IMR-90 (cell line): ENCODE results near the gene CAVIN1. TPM values are rescaled to one million over a fixed set of nuclear protein-coding genes. Genes with fewer than 3 reads are reported as not detected.
A peak's percentile ranks its signal among the peaks of the same experiment; 100 is the strongest.

Experiments used
- ATAC-seq: fragments of 200-7000 bp; cut with Tn5 transposase; 2 replicates; pipeline ENCODE4 v1.9.1; 2020; ENCODE audit warnings: low read depth, mild to moderate bottlenecking, moderate library complexity
- BruUV-seq: library from RNA; stranded (reverse); fragments of 400-500 nt; replicated peaks from 2 replicates; lab custom pipeline; 2021; lab: Mats Ljungman, UMichigan
- CTCF ChIA-PET: fragments of 300-600 bp; formaldehyde crosslinking; extraction: SDS; loops from one replicate; lab custom pipeline; 2021; ENCODE audit warnings: antibody characterized with exemption; lab: Yijun Ruan, JAX
- POLR2A ChIA-PET: fragments of 300-600 bp; sonication (Branson Sonifier 250); formaldehyde crosslinking; loops from one replicate; lab custom pipeline; 2022; ENCODE audit warnings: antibody characterized with exemption; ENCODE audit not compliant: unreplicated experiment; lab: Charles Lee
- DNase-seq: peaks from one replicate; pipeline ENCODE4 v3.0.0; 2013
- H2AFZ ChIP-seq: replicated peaks from 2 replicates; pipeline ENCODE3; 2013; ENCODE audit warnings: low read length, mild to moderate bottlenecking; ENCODE audit not compliant: poor library complexity
- H2AK5ac ChIP-seq: 2 replicates; pipeline ENCODE4 v1.6.1; 2013; ENCODE audit warnings: low read depth, low read length, inconsistent platforms
- H2AK9ac ChIP-seq: replicated peaks from 2 replicates; pipeline ENCODE3; 2013; ENCODE audit warnings: mild to moderate bottlenecking, low read depth, low read length, moderate library complexity; ENCODE audit not compliant: poor library complexity
- H2BK120ac ChIP-seq: 2 replicates; pipeline ENCODE4 v1.6.1; 2013; ENCODE audit warnings: low read depth, low read length, inconsistent platforms
- H2BK15ac ChIP-seq: 3 replicates; pipeline ENCODE4 v1.6.1; 2013; ENCODE audit warnings: low read depth, low read length, inconsistent platforms
- H2BK20ac ChIP-seq: 2 replicates; pipeline ENCODE4 v1.6.1; 2013; ENCODE audit warnings: low read depth, mild to moderate bottlenecking, inconsistent platforms, low read length, moderate library complexity
- H2BK5ac ChIP-seq: 2 replicates; pipeline ENCODE4 v1.6.1; 2013; ENCODE audit warnings: mild to moderate bottlenecking, low read depth, low read length, inconsistent platforms; ENCODE audit not compliant: poor library complexity, severe bottlenecking
- H3K14ac ChIP-seq: replicated peaks from 2 replicates; pipeline ENCODE4 v1.6.1; 2013; ENCODE audit warnings: low read depth, low read length, inconsistent platforms
- H3K18ac ChIP-seq: 2 replicates; pipeline ENCODE4 v1.6.1; 2013; ENCODE audit warnings: low read depth, low read length, control low read depth
- H3K23ac ChIP-seq: 2 replicates; pipeline ENCODE4 v1.6.1; 2013; ENCODE audit warnings: low read depth, low read length, inconsistent platforms
- H3K27ac ChIP-seq: 2 replicates; pipeline ENCODE4 v1.5.1; 2013; ENCODE audit warnings: mild to moderate bottlenecking, control low read depth, low read length; ENCODE audit not compliant: insufficient read depth
- H3K27me3 ChIP-seq: 2 replicates; pipeline ENCODE4 v1.6.1; 2013; ENCODE audit warnings: low read length; ENCODE audit not compliant: control insufficient read depth, insufficient read depth
- H3K36me3 ChIP-seq: 2 replicates; pipeline ENCODE4 v1.6.1; 2013; ENCODE audit warnings: low read length, mixed read lengths; ENCODE audit not compliant: control insufficient read depth, insufficient read depth
- H3K4ac ChIP-seq: 2 replicates; pipeline ENCODE4 v1.6.1; 2013; ENCODE audit warnings: low read depth, low read length, inconsistent platforms
- H3K4me1 ChIP-seq: 2 replicates; pipeline ENCODE4 v1.6.1; 2013; ENCODE audit warnings: low read length, mixed read lengths; ENCODE audit not compliant: control insufficient read depth, insufficient read depth
- H3K4me2 ChIP-seq: 2 replicates; pipeline ENCODE4 v1.6.1; 2013; ENCODE audit warnings: low read depth, mild to moderate bottlenecking, control low read depth, low read length, moderate library complexity
- H3K4me3 ChIP-seq: 2 replicates; pipeline ENCODE4 v1.5.1; 2013; ENCODE audit warnings: low read depth, mild to moderate bottlenecking, control low read depth, low read length, moderate library complexity; ENCODE audit not compliant: insufficient read depth
- H3K56ac ChIP-seq: 2 replicates; pipeline ENCODE4 v1.6.1; 2013; ENCODE audit warnings: low read length, inconsistent platforms; ENCODE audit not compliant: insufficient read depth; ENCODE audit errors: extremely low read depth
- H3K79me1 ChIP-seq, 2 experiments: 2 replicates each; pipeline ENCODE4 v1.6.1; 2013; ENCODE audit warnings: low read length in 2 of 2, inconsistent platforms in 1 of 2, low read depth in 1 of 2
- H3K9ac ChIP-seq: 2 replicates; pipeline ENCODE4 v1.6.1; 2013; ENCODE audit warnings: low read depth, low read length, control low read depth
- H3K9me1 ChIP-seq: 2 replicates; pipeline ENCODE4 v1.6.1; 2013; ENCODE audit warnings: low read length, inconsistent platforms; ENCODE audit not compliant: insufficient read depth
- H3K9me3 ChIP-seq: 2 replicates; pipeline ENCODE4 v1.6.1; 2013; ENCODE audit warnings: low read length; ENCODE audit not compliant: control insufficient read depth, insufficient read depth
- H4K20me1 ChIP-seq: 2 replicates; pipeline ENCODE4 v1.6.1; 2013; ENCODE audit warnings: low read length, inconsistent platforms; ENCODE audit not compliant: insufficient read depth
- H4K5ac ChIP-seq: 2 replicates; pipeline ENCODE4 v1.6.1; 2013; ENCODE audit warnings: mild to moderate bottlenecking, low read depth, low read length, control low read depth
- H4K8ac ChIP-seq, 2 experiments: 2 replicates each; pipeline ENCODE4 v1.6.1; 2013; ENCODE audit warnings: low read depth in 2 of 2, low read length in 2 of 2, control low read depth in 1 of 2, inconsistent platforms in 1 of 2
- H4K91ac ChIP-seq: 2 replicates; pipeline ENCODE4 v1.6.1; 2013; ENCODE audit warnings: low read depth, low read length, inconsistent platforms; ENCODE audit not compliant: insufficient read depth
- BHLHE40 ChIP-seq: fragments of 150-350 bp; IDR thresholded peaks from 2 replicates; pipeline ENCODE4 v1.6.1; 2016; ENCODE audit warnings: mild to moderate bottlenecking, low read depth, low read length
- CHD1 ChIP-seq: IDR thresholded peaks from 2 replicates; pipeline ENCODE4 v1.6.1; 2012; ENCODE audit warnings: low read depth, low read length, improper control_type of control experiment
- FOS ChIP-seq: fragments of 150-350 bp; IDR thresholded peaks from 2 replicates; pipeline ENCODE4 v1.6.1; 2016; ENCODE audit warnings: low read depth, low read length
- MAZ ChIP-seq: IDR thresholded peaks from 2 replicates; pipeline ENCODE4 v1.6.1; 2012; ENCODE audit warnings: low read depth, mild to moderate bottlenecking, low read length, improper control_type of control experiment, moderate library complexity, borderline replicate concordance
- MXI1 ChIP-seq: IDR thresholded peaks from 2 replicates; pipeline ENCODE4 v1.6.1; 2012; ENCODE audit warnings: low read depth, mild to moderate bottlenecking, low read length, moderate library complexity, borderline replicate concordance
- NFE2L2 ChIP-seq: fragments of 150-350 bp; IDR thresholded peaks from 2 replicates; pipeline ENCODE4 v1.6.1; 2016; ENCODE audit warnings: low read depth, mild to moderate bottlenecking, low read length
- POLR2A ChIP-seq: IDR thresholded peaks from 2 replicates; pipeline ENCODE4 v1.6.1; 2012; ENCODE audit warnings: mild to moderate bottlenecking, low read depth, low read length
- RAD21 ChIP-seq: IDR thresholded peaks from 2 replicates; pipeline ENCODE4 v1.6.1; 2012; ENCODE audit warnings: low read length, improper control_type of control experiment
- RCOR1 ChIP-seq: IDR thresholded peaks from 2 replicates; pipeline ENCODE4 v1.6.1; 2012; ENCODE audit warnings: mild to moderate bottlenecking, low read length, improper control_type of control experiment; ENCODE audit not compliant: insufficient replicate concordance
- SMC3 ChIP-seq: fragments of 150-350 bp; IDR thresholded peaks from 2 replicates; pipeline ENCODE4 v1.6.1; 2016; ENCODE audit warnings: low read depth, mild to moderate bottlenecking, antibody characterized with exemption, low read length, moderate library complexity
- USF2 ChIP-seq: fragments of 150-350 bp; IDR thresholded peaks from 2 replicates; pipeline ENCODE4 v1.6.1; 2017; ENCODE audit warnings: mild to moderate bottlenecking, antibody characterized with exemption, low read length, low read depth
- WGBS, 2 experiments: methylation state at CpG; one replicate each; pipeline versions ENCODE4 v1.1.5 to v1.1.7; 2013; ENCODE audit warnings: missing lambda C conversion rate in 2 of 2; ENCODE audit not compliant: insufficient read length in 1 of 2; ENCODE audit errors: extremely low coverage in 2 of 2; 5-methylcytosine and 5-hydroxymethylcytosine counted together
- dilution Hi-C: fragments of 300-500 bp; cut with HindIII; formaldehyde crosslinking; loops from one replicate; pipeline ENCODE4 v1.14.3; 2018; ENCODE audit warnings: low sequenced_read_pairs; ENCODE audit not compliant: unreplicated experiment
- in situ Hi-C: fragments of 300-500 bp; cut with MboI; formaldehyde crosslinking; loops from 3 replicates; pipeline ENCODE4 v1.14.3; 2019; ENCODE audit warnings: low sequenced_read_pairs, inconsistent platforms, mixed read lengths
- intact Hi-C: fragments of 100-400 bp; cut with micrococcal nuclease; formaldehyde crosslinking; loops from 2 replicates; pipeline ENCODE4 v1.10.0; 2022
- polyA plus RNA-seq, 3 experiments: library from polyadenylated mRNA; depleted of rRNA; stranded (reverse); fragments of >200 nt; gene quantifications; 2 replicates each; pipeline ENCODE4 v1.2.3, GENCODE V29; 2012; ENCODE audit warnings: low replicate concordance in 1 of 3
- total RNA-seq: library from RNA; depleted of rRNA; stranded (reverse); fragments of >200 nt; gene quantifications from 2 replicates; pipeline ENCODE4 v1.2.3, GENCODE V29; 2012

Gene CAVIN1
- total and polyA plus RNA-seq, 2 of the 4 experiments (the other 2 are of a cell fraction) = 491 to 556 TPM

DNA sequence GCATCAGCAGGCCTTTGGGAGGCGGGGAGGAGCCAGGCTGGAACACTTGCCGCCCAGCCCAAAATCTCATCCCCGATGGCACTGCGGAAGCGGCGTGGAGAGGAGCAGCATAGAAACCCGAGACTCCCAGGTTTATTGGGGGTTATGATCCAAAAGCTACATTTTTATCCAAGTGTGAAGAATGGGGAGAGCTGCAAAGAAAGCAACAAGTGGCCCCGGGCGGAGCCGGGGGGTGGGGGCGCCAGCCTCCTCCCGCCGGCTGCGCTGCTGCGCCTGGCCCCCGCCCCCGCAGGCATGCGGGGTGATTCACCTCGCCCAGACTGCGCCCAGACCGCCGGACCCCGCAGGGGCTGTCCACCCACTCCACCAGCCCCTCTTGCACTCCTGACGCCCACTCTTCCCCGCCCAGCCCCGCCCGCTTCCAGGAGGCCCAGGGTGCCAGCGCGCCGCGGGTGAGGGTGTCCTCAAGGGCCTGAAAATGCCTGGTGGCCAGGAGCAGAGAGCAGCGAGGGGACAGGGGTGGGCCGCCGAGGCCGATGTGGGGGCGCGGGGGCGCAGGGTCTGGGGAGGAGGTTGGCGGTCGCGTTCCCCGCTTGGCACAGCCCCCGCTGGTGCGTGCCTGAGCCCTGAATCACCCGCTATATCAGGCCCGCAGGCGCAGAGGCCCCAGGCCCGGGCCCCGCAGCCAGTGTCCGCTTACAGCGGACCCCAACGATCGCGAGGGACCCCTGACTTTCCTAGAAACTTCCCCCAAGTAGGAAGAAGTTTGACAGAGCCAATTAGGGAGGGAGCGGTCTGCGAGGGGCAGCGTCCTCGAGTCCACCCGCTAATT is 1.3 kb downstream of the CAVIN1 start:
- Histone ChIP-seq H2BK15ac (peak overlapping the region; percentile 87; the same call in 1 of the 3 replicates), H3K4me3 (peak overlapping the region; percentile 92), H3K4ac (peak overlapping the region; percentile 95), H4K5ac (peak overlapping the region; percentile 87), H3K79me1 (peaks cover 0 to 39% of the 10 kb centered on the region in 2 experiments; a peak in 2 of 4 replicates), H2BK20ac (no peak overlapping the region; the same call in 1 of the 2 replicates), H3K9ac (peak overlapping the region; percentile 99), H3K56ac (peak overlapping the region; percentile 99), H3K27ac (peak overlapping the region; percentile 97), H2AFZ (peak overlapping the region; percentile 61), H2AK5ac (peak overlapping the region; percentile 99), H3K36me3 (peaks cover 9% of the 10 kb centered on the region), H2AK9ac (peak overlapping the region; percentile 96), H4K8ac (peak overlapping the region; percentile 86 to 95), H3K18ac (peak overlapping the region; percentile 92), H3K9me1 (peaks cover 4% of the 10 kb centered on the region; the same call in 1 of the 2 replicates), H3K9me3 (no peaks in the 10 kb centered on the region), H4K91ac (peak overlapping the region; percentile 93), H2BK120ac (peak overlapping the region; percentile 82), H3K14ac (peak overlapping the region; percentile 100), H3K23ac (peak overlapping the region; percentile 100), H2BK5ac (peak overlapping the region; percentile 97), H3K4me2 (peak overlapping the region; percentile 98), H3K27me3 (no peaks in the 10 kb centered on the region), H3K4me1 (peaks cover 24% of the 10 kb centered on the region), H4K20me1 (peaks cover 62% of the 10 kb centered on the region)
- 0% methylated on average over 7 of the region's 59 CpGs; no CpG with 5 or more reads in 1 of the 2 experiments for WGBS, 2 experiments
- ChIA-PET CTCF (interaction anchor here (0.6 to 1.0 kb wide), 2 partner anchors 35 to 96 kb away, joined by 3 to 4 read pairs; no protein-coding TSS in a partner anchor), POLR2A (interaction anchor here (1.2 to 1.6 kb wide), 3 partner anchors 9 to 115 kb away, joined by 4 to 17 read pairs (median 4); partner anchors contain the start of gene NAGLU)
- TF ChIP-seq MAZ (peak; percentile 85; the same call in 1 of the 2 replicates), FOS (peak; percentile 46), BHLHE40 (0 out of 2 replicates have a peak, but pooled peaks have one; percentile 33), POLR2A (peak; percentile 30), SMC3 (no peak), RAD21 (no peak), NFE2L2 (no peak), MXI1 (peak; percentile 4; the same call in 1 of the 2 replicates), RCOR1 (no peak), USF2 (no peak), CHD1 (no peak)
- no TSS peak for BruUV-seq
- in situ Hi-C loops = no loop called here
- intact Hi-C loops = loop anchor here (1.0 to 5.0 kb wide), 3 partner anchors 33 to 99 kb away; partner anchors contain the start of gene STAT3
- DNase-seq (peak; percentile 81), ATAC-seq (peak; percentile 38)
- dilution Hi-C loops = no loop called here
